ENCODE data around the gene KIR3DL1.
"Not testable (repeated sequence)": the region's sequence is repeated elsewhere in the genome, so short reads cannot be mapped to it uniquely, and the experiment has no call there.

Gene KIR3DL1

GRCh38 chr19:54795758-54796157 is 20.5 kb upstream of the KIR3DL1 start:
- ATAC-seq (no peak), DNase-seq (no peak)
- Mint-ChIP-seq H3K4me3 (no peak overlapping the region), H3K27ac (no peak overlapping the region), H3K4me1 (peaks cover 8% of the 10 kb centered on the region), H3K27me3 (no peaks in the 10 kb centered on the region), H3K9me3 (no peaks in the 10 kb centered on the region)

- Mint-ChIP-seq H3K27me3 (peaks cover 29% of the 10 kb centered on the region), H3K27ac (no peak within 1 kb of the TSS), H3K4me3 (no peak within 1 kb of the TSS), H3K9me3 (no peaks in the 10 kb centered on the region), H3K4me1 (no peaks in the 10 kb centered on the region)
- ATAC-seq (no peak), DNase-seq (no peak)
Measured at GRCh38 chr19:54803410-54803809, 12.9 kb upstream of the KIR3DL1 start, which contains the start of gene KIR2DL4. TSS of gene KIR2DL4 (plus strand) at chr19:54803610. CDS start at chr19:54803652, 42 bp downstream.

GRCh38 chr19:54804101-54804500 is 12.2 kb upstream of the KIR3DL1 start:
- no peak for ATAC-seq
- H3K27ac Mint-ChIP-seq, result no peak overlapping the region

GRCh38 chr19:54804571-54804970 is 11.7 kb upstream of the KIR3DL1 start:
- Mint-ChIP-seq H3K27me3 (peaks cover 37% of the 10 kb centered on the region), H3K4me3 (no peak overlapping the region), H3K9me3 (no peaks in the 10 kb centered on the region), H3K27ac (no peak overlapping the region), H3K4me1 (no peaks in the 10 kb centered on the region)
- ATAC-seq (no peak), DNase-seq (no peak)

More at GRCh38 chr19:54804101-54804500, 12.2 kb upstream of the KIR3DL1 start:
- DNase-seq, result no peak
- no peaks in the 10 kb centered on the region for H3K4me1 Mint-ChIP-seq
- no peak overlapping the region for H3K4me3 Mint-ChIP-seq
- no peaks in the 10 kb centered on the region for H3K9me3 Mint-ChIP-seq
- peaks cover 33% of the 10 kb centered on the region for H3K27me3 Mint-ChIP-seq

GRCh38 chr19:54805665-54806515 is 10.4 kb upstream of the KIR3DL1 start:
- Mint-ChIP-seq H3K9me3 (peaks cover 0 to 7% of the 10 kb centered on the region in 2 donors), H3K4me1 (no peaks in the 10 kb centered on the region), H3K4me3 (no peak overlapping the region), H3K27ac (no peak overlapping the region), H3K27me3 (peaks cover 41% of the 10 kb centered on the region)
- no peak for ATAC-seq
- no peak for DNase-seq

GRCh38 chr19:54806516-54806838 is 9.8 kb upstream of the KIR3DL1 start:
- ATAC-seq, result no peak
- Mint-ChIP-seq H3K27me3 (peaks cover 41% of the 10 kb centered on the region), H3K27ac (no peak overlapping the region)

GRCh38 chr19:54814571-54814970 is 1.7 kb upstream of the KIR3DL1 start:
- not testable (repeated sequence) for DNase-seq, ATAC-seq, H3K4me1 Mint-ChIP-seq, H3K27ac Mint-ChIP-seq, H3K4me3 Mint-ChIP-seq
- Mint-ChIP-seq H3K9me3 (peaks cover 0 to 19% of the 10 kb centered on the region in 2 donors), H3K27me3 (peaks cover 16% of the 10 kb centered on the region)

More at GRCh38 chr19:54806516-54806838, 9.8 kb upstream of the KIR3DL1 start:
- peaks cover 0 to 7% of the 10 kb centered on the region in 2 donors for H3K9me3 Mint-ChIP-seq
- H3K4me1 Mint-ChIP-seq, result no peaks in the 10 kb centered on the region
- DNase-seq, result no peak
- H3K4me3 Mint-ChIP-seq, result no peak overlapping the region

- ATAC-seq (no peak), DNase-seq (no peak)
- Mint-ChIP-seq H3K4me1 (no peaks in the 10 kb centered on the region), H3K27ac (no peak overlapping the region), H3K27me3 (peaks cover 24% of the 10 kb centered on the region), H3K9me3 (no peaks in the 10 kb centered on the region), H3K4me3 (no peak overlapping the region)
Measured at GRCh38 chr19:54817670-54818536, 1.6 kb downstream of the KIR3DL1 start.

- not testable (repeated sequence) for H3K4me1 Mint-ChIP-seq, ATAC-seq, H3K27ac Mint-ChIP-seq, DNase-seq, H3K9me3 Mint-ChIP-seq, H3K4me3 Mint-ChIP-seq
- peaks cover 38% of the 10 kb centered on the region for H3K27me3 Mint-ChIP-seq
Measured at GRCh38 chr19:54824416-54824815, 8.1 kb downstream of the KIR3DL1 start.

GRCh38 chr19:54825326-54825725 is 9.1 kb downstream of the KIR3DL1 start:
- H3K9me3 Mint-ChIP-seq, DNase-seq, H3K27ac Mint-ChIP-seq, ATAC-seq, H3K4me3 Mint-ChIP-seq, H3K4me1 Mint-ChIP-seq: not testable (repeated sequence)
- H3K27me3 Mint-ChIP-seq, result peaks cover 40% of the 10 kb centered on the region

- DNase-seq, H3K4me1 Mint-ChIP-seq, H3K27ac Mint-ChIP-seq, H3K4me3 Mint-ChIP-seq, H3K9me3 Mint-ChIP-seq, ATAC-seq: not testable (repeated sequence)
- H3K27me3 Mint-ChIP-seq, result peaks cover 36% of the 10 kb centered on the region
Measured at GRCh38 chr19:54828064-54828463, 11.8 kb downstream of the KIR3DL1 start.

GRCh38 chr19:54832496-54832895 is 16.2 kb downstream of the KIR3DL1 start, which contains the start of gene KIR2DS4:
TSS of gene KIR2DS4 (plus strand) at chr19:54832676.
- not testable (repeated sequence) for DNase-seq, H3K27ac Mint-ChIP-seq, H3K4me3 Mint-ChIP-seq, H3K9me3 Mint-ChIP-seq, ATAC-seq, H3K4me1 Mint-ChIP-seq
- H3K27me3 Mint-ChIP-seq, result peaks cover 16% of the 10 kb centered on the region

- DNase-seq, H3K4me3 Mint-ChIP-seq, ATAC-seq, H3K27me3 Mint-ChIP-seq, H3K9me3 Mint-ChIP-seq, H3K4me1 Mint-ChIP-seq, H3K27ac Mint-ChIP-seq: not testable (repeated sequence)
Measured at GRCh38 chr19:54835126-54835525, 18.9 kb downstream of the KIR3DL1 start.

- not testable (repeated sequence) for H3K4me3 Mint-ChIP-seq, H3K9me3 Mint-ChIP-seq, ATAC-seq, H3K27me3 Mint-ChIP-seq, H3K27ac Mint-ChIP-seq, H3K4me1 Mint-ChIP-seq, DNase-seq
Measured at GRCh38 chr19:54837522-54837921, 21.3 kb downstream of the KIR3DL1 start.

GRCh38 chr19:54843171-54843570 is 26.9 kb downstream of the KIR3DL1 start:
- not testable (repeated sequence) for DNase-seq

More at GRCh38 chr19:54843171-54843570, 26.9 kb downstream of the KIR3DL1 start:
- peaks cover 0 to 24% of the 10 kb centered on the region in 2 donors for H3K9me3 Mint-ChIP-seq
- H3K4me3 Mint-ChIP-seq, H3K27ac Mint-ChIP-seq, ATAC-seq, H3K4me1 Mint-ChIP-seq: not testable (repeated sequence)
- peaks cover 12% of the 10 kb centered on the region for H3K27me3 Mint-ChIP-seq
